A172 (cell line): ENCODE data around the gene RASD1. TPM values are rescaled to one million over a fixed set of nuclear protein-coding genes. Genes with fewer than 3 reads are reported as not detected.
A peak's percentile ranks its signal among the peaks of the same experiment; 100 is the strongest.

Experiments used
- DNase-seq: peaks from one replicate; pipeline ENCODE4 v3.0.0-alpha.2; 2015; ENCODE audit warnings: low spot score
- total RNA-seq: library from RNA; depleted of rRNA; stranded (reverse); fragments of >200 nt; shearing (Covaris generic); gene quantifications from 2 replicates; pipeline ENCODE4 v1.2.3, GENCODE V29; 2014

RASD1 gene
- total RNA-seq, 1 experiment from 2014 or later: not detected

- no peak for DNase-seq
These were observed 31.3 kb upstream of the RASD1 start for GRCh38 chr17:17527534-17527933.

- DNase-seq: no peak
These were observed 30.2 kb upstream of the RASD1 start for GRCh38 chr17:17526369-17526768.

GRCh38 chr17:17525956-17526355 lies 29.8 kb upstream of the RASD1 start:
- no peak for DNase-seq

GRCh38 chr17:17525311-17525710 lies 29.1 kb upstream of the RASD1 start:
- no peak for DNase-seq

- no peak for DNase-seq
These were observed 27.7 kb upstream of the RASD1 start for GRCh38 chr17:17523731-17524490.

GRCh38 chr17:17523001-17523730 lies 27.0 kb upstream of the RASD1 start:
- DNase-seq: peak; percentile 22

- no peak for DNase-seq
These were observed 24.5 kb upstream of the RASD1 start for GRCh38 chr17:17520599-17521232.

GRCh38 chr17:17519886-17520285 lies 23.7 kb upstream of the RASD1 start:
- DNase-seq: no peak

GRCh38 chr17:17518951-17519350 lies 22.8 kb upstream of the RASD1 start:
- DNase-seq: no peak

GRCh38 chr17:17518014-17518413 lies 21.8 kb upstream of the RASD1 start:
- no peak for DNase-seq

- DNase-seq: no peak
These were observed 20.9 kb upstream of the RASD1 start for GRCh38 chr17:17516941-17517720.

GRCh38 chr17:17515934-17516930 lies 20.0 kb upstream of the RASD1 start:
- DNase-seq: peak; percentile 36

GRCh38 chr17:17514993-17515933 lies 19.1 kb upstream of the RASD1 start:
- DNase-seq: no peak

GRCh38 chr17:17514361-17514992 lies 18.3 kb upstream of the RASD1 start:
- no peak for DNase-seq

GRCh38 chr17:17513626-17514025 lies 17.4 kb upstream of the RASD1 start:
- no peak for DNase-seq

GRCh38 chr17:17512866-17513265 lies 16.7 kb upstream of the RASD1 start:
- DNase-seq: no peak

GRCh38 chr17:17511881-17512858 lies 16.0 kb upstream of the RASD1 start:
- DNase-seq: peak; percentile 91

GRCh38 chr17:17511293-17511741 lies 15.1 kb upstream of the RASD1 start:
- DNase-seq: no peak
